CD4-positive, alpha-beta memory T cell (primary cell): ENCODE data around the gene CADPS. TPM values are rescaled to one million over a fixed set of nuclear protein-coding genes. Genes with fewer than 3 reads are reported as not detected.

Experiments
- CTCF ChIA-PET: fragments of 350-600 bp; sonication (Branson Sonifier 250); formaldehyde crosslinking; loops from one replicate; lab custom pipeline; 2021; ENCODE audit warnings: inconsistent platforms; ENCODE audit not compliant: partially characterized antibody; lab: Charles Lee
- POLR2A ChIA-PET: fragments of 350-600 bp; sonication (Branson Sonifier 250); formaldehyde crosslinking; loops from one replicate; lab custom pipeline; 2021; ENCODE audit not compliant: partially characterized antibody; lab: Charles Lee
- DNase-seq, 5 donors: peaks; one replicate each; pipeline versions ENCODE4 v3.0.0 to v3.0.0-alpha.2; 2020 to 2022; ENCODE audit warnings: mixed read lengths in 1 of 5
- H3K27ac ChIP-seq: one replicate; pipeline ENCODE4 v1.7.0; 2013; ENCODE audit warnings: low read depth, low read length
- H3K27me3 ChIP-seq: 2 replicates; pipeline ENCODE4 v1.7.0; 2013; ENCODE audit warnings: mild to moderate bottlenecking, low read length, moderate library complexity; ENCODE audit not compliant: insufficient read depth
- H3K36me3 ChIP-seq: 2 replicates; pipeline ENCODE4 v1.7.0; 2013; ENCODE audit warnings: mild to moderate bottlenecking, low read length, moderate library complexity; ENCODE audit not compliant: insufficient read depth
- H3K4me1 ChIP-seq: 2 replicates; pipeline ENCODE4 v1.7.0; 2013; ENCODE audit warnings: mild to moderate bottlenecking, low read length, moderate library complexity; ENCODE audit not compliant: insufficient read depth
- H3K4me3 ChIP-seq, 2 donors: one replicate each; pipeline ENCODE4 v1.7.0; 2013; ENCODE audit warnings: low read length in 2 of 2, mild to moderate bottlenecking in 1 of 2
- H3K9me3 ChIP-seq, 2 donors: one replicate each; pipeline ENCODE4 v1.7.0; 2013; ENCODE audit warnings: low read length in 2 of 2, control low read depth in 1 of 2; ENCODE audit not compliant: control insufficient read depth in 1 of 2
- H3K27ac Mint-ChIP-seq, 7 donors: one replicate each; pipeline ENCODE4 v1.8.0; 2020 to 2021; ENCODE audit warnings: mixed read lengths in 7 of 7, mild to moderate bottlenecking in 6 of 7, inconsistent platforms in 3 of 7, moderate library complexity in 3 of 7
- H3K27me3 Mint-ChIP-seq, 2 donors: one replicate each; pipeline ENCODE4 v1.8.0; 2020 to 2021; ENCODE audit warnings: mixed read lengths in 2 of 2
- H3K36me3 Mint-ChIP-seq, 2 donors: one replicate each; pipeline ENCODE4 v1.8.0; 2020 to 2021; ENCODE audit warnings: mixed read lengths in 2 of 2, inconsistent platforms in 1 of 2, mild to moderate bottlenecking in 1 of 2
- H3K4me1 Mint-ChIP-seq, 4 donors: one replicate each; pipeline ENCODE4 v1.8.0; 2020 to 2021; ENCODE audit warnings: mixed read lengths in 4 of 4, mild to moderate bottlenecking in 1 of 4
- H3K4me3 Mint-ChIP-seq, 8 donors: one replicate each; pipeline ENCODE4 v1.8.0; 2020 to 2021; ENCODE audit warnings: mixed read lengths in 8 of 8, mild to moderate bottlenecking in 7 of 8, moderate library complexity in 6 of 8, inconsistent platforms in 3 of 8
- H3K9me3 Mint-ChIP-seq, 8 donors: one replicate each; pipeline ENCODE4 v1.8.0; 2020 to 2021; ENCODE audit warnings: mixed read lengths in 8 of 8, mild to moderate bottlenecking in 5 of 8, inconsistent platforms in 3 of 8, moderate library complexity in 1 of 8
- intact Hi-C: fragments of 100-400 bp; cut with micrococcal nuclease; formaldehyde crosslinking; loops from one replicate; pipeline ENCODE4 v1.15.1; 2023
- polyA plus RNA-seq, 2 donors: library from polyadenylated mRNA; unstranded; fragments of 300-500 nt; fragmentation: Illumina TruSeq; gene quantifications; one replicate each; pipeline ENCODE4 v1.2.3, GENCODE V29; 2021
- total RNA-seq, 2 experiments: library from RNA; stranded (reverse); gene quantifications; one replicate each; pipeline ENCODE4 v1.2.3, GENCODE V29; 2021

The CADPS gene
- total and polyA plus RNA-seq, 4 experiments from 2014 or later = not detected

GRCh38 chr3:62688812-62689211 lies 186.4 kb downstream of the CADPS start:
- no peaks in the 10 kb centered on the region for H3K4me1 ChIP-seq
- H3K27me3 Mint-ChIP-seq = peaks cover 0 to under 1% of the 10 kb centered on the region in 2 donors
- no peak overlapping the region for H3K4me3 Mint-ChIP-seq
- intact Hi-C loops = no loop called here
- H3K27me3 ChIP-seq = no peaks in the 10 kb centered on the region
- ChIA-PET POLR2A (no interaction called here), CTCF (no interaction called here)
- no peak overlapping the region for H3K27ac Mint-ChIP-seq
- no peak overlapping the region for H3K27ac ChIP-seq
- no peaks in the 10 kb centered on the region for H3K4me1 Mint-ChIP-seq
- DNase-seq = no peak
- peaks cover 0 to 2% (median 0%) of the 10 kb centered on the region in 8 donors for H3K9me3 Mint-ChIP-seq
- H3K36me3 Mint-ChIP-seq = no peaks in the 10 kb centered on the region
- H3K9me3 ChIP-seq = no peaks in the 10 kb centered on the region
- no peaks in the 10 kb centered on the region for H3K36me3 ChIP-seq
- no peak overlapping the region for H3K4me3 ChIP-seq

DNA sequence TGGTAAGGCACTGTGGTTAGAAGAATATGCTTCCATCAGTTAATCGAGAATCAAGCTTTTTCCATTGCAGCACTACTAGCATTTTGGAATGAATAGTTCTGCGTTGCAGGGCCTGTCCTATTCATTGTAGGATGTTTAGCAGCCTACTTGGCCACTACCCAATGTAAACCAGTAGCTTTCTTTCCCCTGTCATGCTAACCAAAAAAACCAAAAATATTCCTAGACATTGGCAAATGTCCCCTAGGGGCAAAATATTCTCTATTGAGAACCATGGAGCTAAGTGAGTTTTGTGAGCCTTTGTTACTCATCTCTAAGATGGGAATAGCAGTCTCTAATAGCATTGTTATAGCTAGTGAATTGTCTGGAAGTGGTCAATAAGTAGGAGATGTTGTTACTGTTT lies 187.2 kb downstream of the CADPS start:
- Mint-ChIP-seq H3K9me3 (peaks cover 0 to 2% (median 0%) of the 10 kb centered on the region in 8 donors), H3K4me3 (no peak overlapping the region), H3K36me3 (no peaks in the 10 kb centered on the region), H3K4me1 (no peaks in the 10 kb centered on the region), H3K27ac (no peak overlapping the region), H3K27me3 (peaks cover 0 to 3% of the 10 kb centered on the region in 2 donors)
- Histone ChIP-seq H3K36me3 (no peaks in the 10 kb centered on the region), H3K27ac (no peak overlapping the region), H3K4me3 (no peak overlapping the region), H3K9me3 (no peaks in the 10 kb centered on the region), H3K4me1 (no peaks in the 10 kb centered on the region), H3K27me3 (no peaks in the 10 kb centered on the region)
- ChIA-PET CTCF (no interaction called here), POLR2A (no interaction called here)
- intact Hi-C loops = no loop called here
- no peak for DNase-seq

DNA sequence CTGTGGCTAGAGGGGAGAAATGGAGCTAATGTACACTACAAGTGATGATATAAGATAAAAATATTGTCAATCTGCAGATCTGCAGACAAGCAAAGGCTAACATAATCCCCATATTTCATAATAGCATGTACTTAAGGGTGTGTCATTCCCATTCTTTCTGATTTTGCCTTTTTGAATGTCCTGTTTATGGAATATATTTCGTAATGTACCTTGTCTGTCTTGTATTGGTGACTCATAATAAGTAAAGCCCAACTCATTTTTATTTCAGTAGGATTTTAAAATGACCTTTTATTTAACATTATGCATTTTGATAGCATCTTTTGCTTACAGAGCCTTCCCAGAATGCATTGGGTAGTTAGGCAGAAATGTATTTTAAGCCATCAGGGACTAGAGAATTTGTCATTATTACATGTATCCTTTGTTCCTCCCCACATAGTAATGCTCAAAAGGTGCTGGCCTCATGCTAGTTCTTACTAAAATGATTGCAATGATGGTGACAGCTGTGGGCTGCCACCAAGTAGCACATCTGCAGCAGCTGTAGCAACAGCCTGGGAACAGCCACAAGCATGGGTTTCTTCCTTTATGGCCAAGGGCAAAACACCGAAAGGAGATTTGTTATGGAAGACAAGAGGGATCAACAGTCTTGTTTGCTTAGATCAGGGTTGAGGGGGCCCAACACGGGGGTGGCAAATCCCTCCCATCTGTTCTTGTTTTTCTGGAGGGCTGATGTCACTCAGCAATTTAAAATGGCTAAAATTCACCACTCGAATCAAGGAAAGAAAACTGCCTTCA lies 188.5 kb downstream of the CADPS start:
- no peaks in the 10 kb centered on the region for H3K9me3 ChIP-seq
- ChIA-PET POLR2A (no interaction called here), CTCF (no interaction called here)
- H3K27ac Mint-ChIP-seq = no peak overlapping the region
- no peak overlapping the region for H3K27ac ChIP-seq
- no peaks in the 10 kb centered on the region for H3K4me1 Mint-ChIP-seq
- no peak overlapping the region for H3K4me3 ChIP-seq
- H3K4me3 Mint-ChIP-seq = no peak overlapping the region
- intact Hi-C loops = no loop called here
- H3K27me3 Mint-ChIP-seq = peaks cover 0 to 3% of the 10 kb centered on the region in 2 donors
- DNase-seq = no peak
- H3K9me3 Mint-ChIP-seq = peaks cover 0 to 4% (median 0%) of the 10 kb centered on the region in 8 donors
- no peaks in the 10 kb centered on the region for H3K36me3 Mint-ChIP-seq
- no peaks in the 10 kb centered on the region for H3K27me3 ChIP-seq
- no peaks in the 10 kb centered on the region for H3K36me3 ChIP-seq
- no peaks in the 10 kb centered on the region for H3K4me1 ChIP-seq

- H3K4me3 Mint-ChIP-seq = no peak overlapping the region
- ChIA-PET POLR2A (no interaction called here), CTCF (no interaction called here)
- no peak overlapping the region for H3K27ac Mint-ChIP-seq
- intact Hi-C loops = no loop called here
- Histone ChIP-seq H3K36me3 (no peaks in the 10 kb centered on the region), H3K4me1 (no peaks in the 10 kb centered on the region), H3K27me3 (no peaks in the 10 kb centered on the region), H3K9me3 (no peaks in the 10 kb centered on the region), H3K4me3 (no peak overlapping the region), H3K27ac (no peak overlapping the region)
- H3K4me1 Mint-ChIP-seq = no peaks in the 10 kb centered on the region
- no peaks in the 10 kb centered on the region for H3K36me3 Mint-ChIP-seq
- DNase-seq = no peak
- H3K27me3 Mint-ChIP-seq = peaks cover 1 to 3% of the 10 kb centered on the region in 2 donors
- H3K9me3 Mint-ChIP-seq = peaks cover 0 to 4% (median 0%) of the 10 kb centered on the region in 8 donors
Observed at GRCh38 chr3:62682826-62683225, 192.4 kb downstream of the CADPS start.

GRCh38 chr3:62679988-62680387 lies 195.2 kb downstream of the CADPS start:
- POLR2A ChIA-PET = no interaction called here
- peaks cover 3% of the 10 kb centered on the region in 2 donors for H3K27me3 Mint-ChIP-seq

DNA sequence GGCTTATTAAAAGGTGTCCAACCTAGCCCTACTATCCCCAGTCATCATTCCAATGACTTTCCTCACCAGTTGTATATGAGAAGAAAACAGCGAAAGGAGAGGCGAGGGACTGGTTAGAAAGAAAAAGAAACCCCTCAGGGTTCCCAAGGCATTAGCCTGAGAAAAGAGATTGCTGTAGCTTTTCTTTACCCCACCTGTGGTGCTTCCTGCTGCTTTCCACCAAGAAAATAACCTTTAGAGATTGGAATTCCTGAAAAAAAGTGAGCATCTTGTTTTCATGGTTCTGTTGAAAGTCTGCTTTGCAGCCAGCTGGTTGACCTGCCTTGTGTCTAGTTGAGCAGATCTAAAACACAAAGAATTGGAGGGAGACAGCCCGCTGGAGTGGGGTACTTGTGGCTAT lies 196.4 kb downstream of the CADPS start:
- H3K9me3 ChIP-seq = no peaks in the 10 kb centered on the region
- intact Hi-C loops = no loop called here
- peaks cover 0 to 4% (median 1%) of the 10 kb centered on the region in 8 donors for H3K9me3 Mint-ChIP-seq

More at GRCh38 chr3:62679988-62680387, 195.2 kb downstream of the CADPS start:
- Histone ChIP-seq H3K9me3 (no peaks in the 10 kb centered on the region), H3K27ac (no peak overlapping the region), H3K4me1 (no peaks in the 10 kb centered on the region), H3K4me3 (no peak overlapping the region), H3K27me3 (no peaks in the 10 kb centered on the region), H3K36me3 (no peaks in the 10 kb centered on the region)
- Mint-ChIP-seq H3K36me3 (no peaks in the 10 kb centered on the region), H3K27ac (no peak overlapping the region), H3K4me3 (no peak overlapping the region), H3K4me1 (no peaks in the 10 kb centered on the region), H3K9me3 (peaks cover 0 to 4% (median 1%) of the 10 kb centered on the region in 8 donors)
- intact Hi-C loops = no loop called here
- no peak for DNase-seq
- CTCF ChIA-PET = no interaction called here

GRCh38 chr3:62677926-62678325 lies 197.3 kb downstream of the CADPS start:
- POLR2A ChIA-PET = no interaction called here
- Mint-ChIP-seq H3K36me3 (no peaks in the 10 kb centered on the region), H3K9me3 (peaks cover 0 to 6% (median 1%) of the 10 kb centered on the region in 8 donors)

More for the DNA sequence above, 196.4 kb downstream of the CADPS start:
- ChIA-PET POLR2A (no interaction called here), CTCF (no interaction called here)
- Mint-ChIP-seq H3K4me3 (no peak overlapping the region), H3K27me3 (peaks cover 3% of the 10 kb centered on the region in 2 donors), H3K4me1 (no peaks in the 10 kb centered on the region), H3K27ac (no peak overlapping the region), H3K36me3 (no peaks in the 10 kb centered on the region)
- no peak overlapping the region for H3K4me3 ChIP-seq
- no peaks in the 10 kb centered on the region for H3K36me3 ChIP-seq
- H3K4me1 ChIP-seq = no peaks in the 10 kb centered on the region
- no peak overlapping the region for H3K27ac ChIP-seq
- no peaks in the 10 kb centered on the region for H3K27me3 ChIP-seq
- no peak for DNase-seq

More at GRCh38 chr3:62677926-62678325, 197.3 kb downstream of the CADPS start:
- Histone ChIP-seq H3K27me3 (no peaks in the 10 kb centered on the region), H3K4me3 (no peak overlapping the region), H3K27ac (no peak overlapping the region), H3K4me1 (no peaks in the 10 kb centered on the region), H3K9me3 (no peaks in the 10 kb centered on the region), H3K36me3 (no peaks in the 10 kb centered on the region)
- H3K27me3 Mint-ChIP-seq = peaks cover 0 to 3% of the 10 kb centered on the region in 2 donors
- CTCF ChIA-PET = no interaction called here
- H3K27ac Mint-ChIP-seq = peak overlapping the region in 1 of 7 donors; percentile 73
- no peak for DNase-seq
- H3K4me1 Mint-ChIP-seq = no peaks in the 10 kb centered on the region
- intact Hi-C loops = no loop called here
- no peak overlapping the region for H3K4me3 Mint-ChIP-seq
